GM18870 (cell line): Measurements from ENCODE around the gene ARID1A.
A peak's percentile ranks its signal among the peaks of the same experiment; 100 is the strongest.
"Not testable (repeated sequence)": the region's sequence is repeated elsewhere in the genome, so short reads cannot be mapped to it uniquely, and the experiment has no call there.

ENCODE experiments used
- ATAC-seq: cut with Tn5 transposase; IDR thresholded peaks from one replicate; pipeline ENCODE4 v1.9.1; 2021; ENCODE audit warnings: moderate library complexity; ENCODE audit not compliant: unreplicated experiment

The ARID1A gene

GRCh38 chr1:26787381-26787705 is 91.5 kb downstream of the ARID1A start:
- peak; percentile 38 for ATAC-seq

- peak; percentile 28 for ATAC-seq
Observed at GRCh38 chr1:26787706-26788514, 92.1 kb downstream of the ARID1A start, which contains the start of gene PIGV. Gene PIGV (plus strand): TSS chr1:26787950. CDS start chr1:26790816, 2,866 bp downstream.

GRCh38 chr1:26788515-26788785 is 92.6 kb downstream of the ARID1A start:
- no peak for ATAC-seq

- no peak for ATAC-seq
Observed at GRCh38 chr1:26788836-26789611, 93.2 kb downstream of the ARID1A start.

GRCh38 chr1:26789612-26789865 is 93.7 kb downstream of the ARID1A start:
- no peak for ATAC-seq

- no peak for ATAC-seq
Observed at GRCh38 chr1:26789931-26790330, 94.1 kb downstream of the ARID1A start.

- no peak for ATAC-seq
Observed at GRCh38 chr1:26790551-26790953, 94.7 kb downstream of the ARID1A start.

- ATAC-seq, result no peak
Observed at GRCh38 chr1:26791148-26791547, 95.3 kb downstream of the ARID1A start.

- ATAC-seq, result no peak
Observed at GRCh38 chr1:26791626-26792025, 95.8 kb downstream of the ARID1A start.

- no peak for ATAC-seq
Observed at GRCh38 chr1:26792924-26793323, 97.1 kb downstream of the ARID1A start.

GRCh38 chr1:26794391-26794790 is 98.6 kb downstream of the ARID1A start:
- no peak for ATAC-seq

GRCh38 chr1:26797627-26798026 is 101.8 kb downstream of the ARID1A start:
- ATAC-seq, result no peak

- no peak for ATAC-seq
Observed at GRCh38 chr1:26799479-26800142, 103.8 kb downstream of the ARID1A start.

GRCh38 chr1:26803932-26804331 is 108.1 kb downstream of the ARID1A start:
- ATAC-seq, result not testable (repeated sequence)

- not testable (repeated sequence) for ATAC-seq
Observed at GRCh38 chr1:26810105-26810504, 114.3 kb downstream of the ARID1A start.

GRCh38 chr1:26811057-26811456 is 115.2 kb downstream of the ARID1A start:
- ATAC-seq, result no peak

- ATAC-seq, result no peak
Observed at GRCh38 chr1:26811708-26812107, 115.9 kb downstream of the ARID1A start.

- no peak for ATAC-seq
Observed at GRCh38 chr1:26814377-26814776, 118.6 kb downstream of the ARID1A start.

GRCh38 chr1:26814893-26815292 is 119.1 kb downstream of the ARID1A start:
- no peak for ATAC-seq

- no peak for ATAC-seq
Observed at GRCh38 chr1:26820784-26821269, 125.0 kb downstream of the ARID1A start.

- ATAC-seq, result no peak
Observed at GRCh38 chr1:26822737-26823395, 127.1 kb downstream of the ARID1A start.
